HepG2 (cell line): ENCODE measurements around the gene SOS2. TPM values are rescaled to one million over a fixed set of nuclear protein-coding genes. Genes with fewer than 3 reads are reported as not detected.
A peak's percentile ranks its signal among the peaks of the same experiment; 100 is the strongest.

Experiments
- ATF2 ChIP-seq: sonication (generic); formaldehyde crosslinking; IDR thresholded peaks from 2 replicates; pipeline ENCODE4 v1.4.0; 2020; ENCODE audit warnings: missing genetic modification reagents
- ATF5 ChIP-seq: sonication (generic); formaldehyde crosslinking; IDR thresholded peaks from 2 replicates; pipeline ENCODE4 v1.4.0; 2020; ENCODE audit warnings: mild to moderate bottlenecking, low read depth, missing genetic modification reagents
- BRCA1 ChIP-seq: sonication (generic); formaldehyde crosslinking; IDR thresholded peaks from 2 replicates; pipeline ENCODE4 v1.4.0; 2020; ENCODE audit warnings: missing genetic modification reagents
- HNF4A ChIP-seq: sonication (generic); formaldehyde crosslinking; IDR thresholded peaks from 2 replicates; pipeline ENCODE4 v1.4.0; 2020; ENCODE audit warnings: missing genetic modification reagents
- KAT8 ChIP-seq: IDR thresholded peaks from 2 replicates; pipeline ENCODE4 v1.6.1; 2016; ENCODE audit warnings: missing genetic modification reagents, missing compliant biosample characterization
- KLF15 ChIP-seq: sonication (generic); formaldehyde crosslinking; IDR thresholded peaks from 2 replicates; pipeline ENCODE4 v1.8.1; 2023; ENCODE audit warnings: borderline replicate concordance, mild to moderate bottlenecking, inconsistent platforms, missing genetic modification reagents, mixed read lengths
- KLF16 ChIP-seq, 2 experiments: sonication (generic) in 1 of 2; formaldehyde crosslinking in 1 of 2; IDR thresholded peaks; 2 replicates each; pipeline versions ENCODE4 v1.6.1 to v1.8.0; 2016 to 2023; ENCODE audit warnings: missing genetic modification reagents in 2 of 2, missing compliant biosample characterization in 1 of 2
- NRL ChIP-seq: sonication (generic); formaldehyde crosslinking; IDR thresholded peaks from 2 replicates; pipeline ENCODE4 v1.5.0; 2020; ENCODE audit warnings: missing genetic modification reagents, mild to moderate bottlenecking, moderate library complexity, borderline replicate concordance
- PAXIP1 ChIP-seq: sonication (generic); formaldehyde crosslinking; conservative IDR thresholded peaks from 2 replicates; pipeline ENCODE4 v1.4.0; 2020; ENCODE audit warnings: mild to moderate bottlenecking, missing genetic modification reagents, moderate library complexity
- PLRG1 ChIP-seq: fragments of 450-650 bp; conservative IDR thresholded peaks from 2 replicates; pipeline ENCODE4 v1.6.1; 2016
- SSRP1 ChIP-seq: IDR thresholded peaks from 2 replicates; pipeline ENCODE4 v1.6.1; 2016; ENCODE audit warnings: control low read depth
- TEAD2 ChIP-seq: sonication (generic); formaldehyde crosslinking; IDR thresholded peaks from 2 replicates; pipeline ENCODE4 v1.9.0; 2021; ENCODE audit warnings: missing genetic modification reagents
- ZNF138 ChIP-seq: sonication (generic); formaldehyde crosslinking; IDR thresholded peaks from 2 replicates; pipeline ENCODE4 v1.5.0; 2020; ENCODE audit warnings: mild to moderate bottlenecking, low read depth, missing genetic modification reagents
- ZNF3 ChIP-seq: IDR thresholded peaks from 2 replicates; pipeline ENCODE4 v1.7.0; 2017; ENCODE audit warnings: inconsistent platforms
- ZNF513 ChIP-seq: sonication (generic); formaldehyde crosslinking; conservative IDR thresholded peaks from 2 replicates; pipeline ENCODE4 v1.5.0; 2020; ENCODE audit warnings: missing genetic modification reagents
- ZNF629 ChIP-seq: sonication (generic); formaldehyde crosslinking; conservative IDR thresholded peaks from 2 replicates; pipeline ENCODE4 v1.5.0; 2020; ENCODE audit warnings: missing genetic modification reagents
- ZNF766 ChIP-seq: sonication (generic); formaldehyde crosslinking; IDR thresholded peaks from 2 replicates; pipeline ENCODE4 v1.5.0; 2020; ENCODE audit warnings: missing genetic modification reagents, borderline replicate concordance
- ZSCAN21 ChIP-seq: sonication (generic); formaldehyde crosslinking; IDR thresholded peaks from 2 replicates; pipeline ENCODE4 v1.8.0; 2022; ENCODE audit warnings: mild to moderate bottlenecking, missing genetic modification reagents, moderate library complexity, borderline replicate concordance
- polyA plus RNA-seq, 8 experiments: library from polyadenylated mRNA; depleted of rRNA in 3 of 8; stranded (reverse) in 7 of 8; unstranded in 1 of 8; fragments of >200 nt; fragmentation: Illumina TruSeq in 4 of 8; extraction: Trizol in 4 of 8; gene quantifications; 2 replicates each; pipeline versions ENCODE4 v1.2.1 to v1.2.3, GENCODE V29; 2011 to 2016; ENCODE audit warnings: low read depth in 4 of 8, missing spikeins in 1 of 8, mixed read lengths in 1 of 8; ENCODE audit not compliant: insufficient read depth in 1 of 8
- total RNA-seq, 5 experiments: library from RNA; depleted of rRNA; stranded (reverse); fragments of >200 nt; fragmentation: Illumina TruSeq; extraction: Trizol; gene quantifications; 2 replicates each; pipeline ENCODE4 v1.2.3, GENCODE V29; 2016; ENCODE audit warnings: low read depth in 1 of 5

Gene SOS2
- total and polyA plus RNA-seq, 2 of the 13 experiments (the other 11 are each of a cell fraction or from before 2014, with no cell fraction given), result 9.3 to 12.1 TPM

GRCh38 chr14:50231475-50232275 is at the start of gene SOS2 (continued):
- peak; percentile 51 for TF ChIP-seq PAXIP1
- TF ChIP-seq TEAD2 (CRISPR knock-in tag), result no peak
- peak; percentile 71; the same call in 1 of the 2 replicates for TF ChIP-seq ZNF138 (CRISPR knock-in tag)
- no peak for TF ChIP-seq SSRP1
- TF ChIP-seq HNF4A, result no peak
- no peak for TF ChIP-seq BRCA1
- TF ChIP-seq NRL (CRISPR knock-in tag), result peak; percentile 65; the same call in 1 of the 2 replicates
- peak; percentile 51; the same call in 1 of the 2 replicates for TF ChIP-seq KAT8
- no peak for TF ChIP-seq KLF15
- TF ChIP-seq ATF5 (CRISPR knock-in tag), result 0 out of 2 replicates have a peak, but pooled peaks have one; percentile 81
- TF ChIP-seq ZNF513 (CRISPR knock-in tag), result no peak
- TF ChIP-seq ZNF766 (CRISPR knock-in tag), result no peak
- no peak for TF ChIP-seq PLRG1
- TF ChIP-seq ATF2 (CRISPR knock-in tag), result peak; percentile 45; the same call in 1 of the 2 replicates
- TF ChIP-seq ZSCAN21 (CRISPR knock-in tag), result peak; percentile 77; the same call in 1 of the 2 replicates
- no peak for TF ChIP-seq ZNF629 (CRISPR knock-in tag)
- peak in 1 of 2 experiments; percentile 78; a peak in 1 of 4 replicates for TF ChIP-seq KLF16 (CRISPR knock-in tag; IDR thresholded peaks at IDR 0.05)
- TF ChIP-seq ZNF3 (CRISPR knock-in tag), result no peak
